Psoas muscle (tissue), 8 donors: ENCODE measurements around the gene MYO10. TPM values are rescaled to one million over a fixed set of nuclear protein-coding genes. Genes with fewer than 3 reads are reported as not detected.
"Not testable (repeated sequence)": the region's sequence is repeated elsewhere in the genome, so short reads cannot be mapped to it uniquely, and the experiment has no call there.

Experiments
- ATAC-seq, 4 donors: fragments of 200-7000 bp; cut with Tn5 transposase; one replicate each; pipeline ENCODE4 v1.9.1; 2020; ENCODE audit warnings: moderate library complexity in 3 of 4, mild to moderate bottlenecking in 2 of 4
- DNase-seq, 2 donors: peaks; one replicate each; pipeline ENCODE4 v3.0.0-alpha.2; 2020
- H3K27ac ChIP-seq: fragments of 200-600 bp; one replicate; pipeline ENCODE4 v1.8.0; 2022
- H3K27me3 ChIP-seq, 3 donors: fragments of 200-600 bp in 1 of 3; one replicate each; pipeline versions ENCODE4 v1.6.1 to v1.8.0; 2013 to 2022; ENCODE audit warnings: low read length in 2 of 3, mild to moderate bottlenecking in 2 of 3, moderate library complexity in 1 of 3; ENCODE audit not compliant: insufficient read depth in 3 of 3
- H3K36me3 ChIP-seq, 2 donors: fragments of 200-600 bp in 1 of 2; one replicate each; pipeline versions ENCODE4 v1.6.1 to v1.8.0; 2013 to 2022; ENCODE audit warnings: low read depth in 1 of 2, mild to moderate bottlenecking in 1 of 2, moderate library complexity in 1 of 2; ENCODE audit not compliant: insufficient read depth in 1 of 2
- H3K4me1 ChIP-seq: fragments of 200-600 bp; one replicate; pipeline ENCODE4 v1.8.0; 2022
- H3K4me3 ChIP-seq: fragments of 200-600 bp; one replicate; pipeline ENCODE4 v1.8.0; 2022; ENCODE audit warnings: mild to moderate bottlenecking
- H3K9me3 ChIP-seq: fragments of 200-600 bp; one replicate; pipeline ENCODE4 v1.8.0; 2022
- CTCF ChIP-seq: fragments of 200-600 bp; IDR thresholded peaks from one replicate; pipeline ENCODE4 v1.8.0; 2022; ENCODE audit warnings: antibody characterized with exemption
- WGBS, 3 donors: extraction: QIAGEN DNeasy Blood & Tissue Kit; methylation state at CpG; one replicate each; pipeline versions ENCODE4 v1.1.6 to v1.1.7; 2013; 5-methylcytosine and 5-hydroxymethylcytosine counted together
- intact Hi-C, 2 donors: fragments of 100-400 bp; cut with DNase I; formaldehyde crosslinking; loops; one replicate each; pipeline versions ENCODE4 v1.11.0 to v1.14.2; 2022
- polyA plus RNA-seq, 3 donors: library from polyadenylated mRNA; stranded (reverse); fragments of 200-250 nt; gene quantifications; one replicate each; pipeline ENCODE4 v1.2.3, GENCODE V29; 2013
- total RNA-seq, 4 donors: library from RNA; stranded (reverse); fragmentation: NEBNext Ultra II Directional in 2 of 4; extraction: Animal tissue kit (Norgen Biotek cat#: 25700) in 2 of 4; gene quantifications; one replicate each; pipeline versions ENCODE4 v1.2.1 to v1.2.4, GENCODE V29; 2021 to 2023
- donor health status: healthy with polysubstance abuse.
- donor health status: DM: no; HTN: no; CAD: no; lungs with moderate emphysema.
- donor health status: Bipolar disorder and iron deficiency.
- donor health status: healthy.
- donor health status: DM: yes; HTN: yes; CAD: no.
- donor health status: DM: no; HTN: no; CAD: no.
- donor health status: DM: no; HTN: no; CAD: no.
- donor health status: DM: yes; HTN: yes; CAD: no.

Gene MYO10
- total and polyA plus RNA-seq, 7 donors, result 1.8 to 10.9 (median 10.0) TPM

GRCh38 chr5:16841416-16841815 lies 94.7 kb downstream of the MYO10 start:
- Histone ChIP-seq H3K27me3 (no peaks in the 10 kb centered on the region), H3K27ac (no peak overlapping the region), H3K4me3 (no peak overlapping the region), H3K4me1 (peaks cover 4% of the 10 kb centered on the region), H3K9me3 (no peaks in the 10 kb centered on the region), H3K36me3 (no peaks in the 10 kb centered on the region)
- intact Hi-C loops, result no loop called here
- DNase-seq, result no peak
- TF ChIP-seq CTCF, result no peak
- ATAC-seq, result no peak
- WGBS, 3 donors, result 42 to 63% (median 42%) methylated on average over 7 of the region's 7 CpGs

- TF ChIP-seq CTCF, result no peak
- Histone ChIP-seq H3K4me1 (peaks cover 4% of the 10 kb centered on the region), H3K36me3 (no peaks in the 10 kb centered on the region), H3K4me3 (no peak overlapping the region), H3K27ac (no peak overlapping the region), H3K9me3 (no peaks in the 10 kb centered on the region), H3K27me3 (no peaks in the 10 kb centered on the region)
- no peak for DNase-seq
- WGBS, 3 donors, result 74 to 86% (median 75%) methylated on average over 3 of the region's 3 CpGs
- intact Hi-C loops, result no loop called here
- ATAC-seq, result no peak
Measured at GRCh38 chr5:16837305-16837704, 98.8 kb downstream of the MYO10 start.

GRCh38 chr5:16834029-16834428 lies 102.1 kb downstream of the MYO10 start:
- no peaks in the 10 kb centered on the region for H3K9me3 ChIP-seq
- TF ChIP-seq CTCF, result no peak
- intact Hi-C loops, result no loop called here
- H3K4me1 ChIP-seq, result peaks cover 4% of the 10 kb centered on the region
- H3K27ac ChIP-seq, result no peak overlapping the region
- no peak for ATAC-seq
- H3K4me3 ChIP-seq, result no peak overlapping the region
- no peak for DNase-seq
- WGBS, 3 donors, result 72 to 80% (median 77%) methylated on average over 6 of the region's 6 CpGs
- no peaks in the 10 kb centered on the region for H3K27me3 ChIP-seq
- H3K36me3 ChIP-seq, result no peaks in the 10 kb centered on the region

GRCh38 chr5:16831326-16831725 lies 104.8 kb downstream of the MYO10 start:
- ATAC-seq, H3K36me3 ChIP-seq, intact Hi-C loops, DNase-seq, H3K27ac ChIP-seq, H3K9me3 ChIP-seq, H3K4me3 ChIP-seq, H3K27me3 ChIP-seq, H3K4me1 ChIP-seq: not testable (repeated sequence)
- 93 to 97% (median 95%) methylated on average over 7 of the region's 7 CpGs for WGBS, 3 donors

- Histone ChIP-seq H3K4me1 (no peaks in the 10 kb centered on the region), H3K36me3 (no peaks in the 10 kb centered on the region), H3K27me3 (no peaks in the 10 kb centered on the region), H3K27ac (no peak overlapping the region), H3K4me3 (no peak overlapping the region), H3K9me3 (no peaks in the 10 kb centered on the region)
- intact Hi-C loops, result no loop called here
- no peak for DNase-seq
- 82 to 89% (median 89%) methylated on average over 8 of the region's 8 CpGs for WGBS, 3 donors
- no peak for ATAC-seq
- no peak for TF ChIP-seq CTCF
Measured at GRCh38 chr5:16827755-16828154, 108.3 kb downstream of the MYO10 start.
